WTC11 (cell line): ENCODE data around the gene DYNLL1.

Experiments used
- ARID4B ChIP-seq: sonication (generic); formaldehyde crosslinking; IDR thresholded peaks from 2 replicates; pipeline ENCODE4 v1.8.0; 2023; ENCODE audit warnings: missing genetic modification reagents, mild to moderate bottlenecking, borderline replicate concordance
- KAT7 ChIP-seq: sonication (generic); formaldehyde crosslinking; IDR thresholded peaks from 2 replicates; pipeline ENCODE4 v1.8.1; 2023; ENCODE audit warnings: missing genetic modification reagents, mild to moderate bottlenecking, borderline replicate concordance
- RELA ChIP-seq: sonication (generic); formaldehyde crosslinking; IDR thresholded peaks from 2 replicates; pipeline ENCODE4 v1.8.1; 2022; ENCODE audit warnings: missing genetic modification reagents, mild to moderate bottlenecking, borderline replicate concordance

- TF ChIP-seq ARID4B (CRISPR knock-in tag): no peak
- TF ChIP-seq KAT7: no peak
- no peak for TF ChIP-seq RELA (CRISPR knock-in tag)
Observed at GRCh38 chr12:120489018-120489417, 6.9 kb upstream of the DYNLL1 start.
